Ecto neural progenitor cell (in vitro differentiated cells): ENCODE measurements around the gene CACNA1G.

Experiments used
- DNase-seq: peaks from one replicate; pipeline ENCODE4 v3.0.0-alpha.2; 2018; ENCODE audit warnings: low spot score

The CACNA1G gene

GRCh38 chr17:50675190-50675589 is 114.7 kb downstream of the CACNA1G start:
- DNase-seq, result no peak

DNA sequence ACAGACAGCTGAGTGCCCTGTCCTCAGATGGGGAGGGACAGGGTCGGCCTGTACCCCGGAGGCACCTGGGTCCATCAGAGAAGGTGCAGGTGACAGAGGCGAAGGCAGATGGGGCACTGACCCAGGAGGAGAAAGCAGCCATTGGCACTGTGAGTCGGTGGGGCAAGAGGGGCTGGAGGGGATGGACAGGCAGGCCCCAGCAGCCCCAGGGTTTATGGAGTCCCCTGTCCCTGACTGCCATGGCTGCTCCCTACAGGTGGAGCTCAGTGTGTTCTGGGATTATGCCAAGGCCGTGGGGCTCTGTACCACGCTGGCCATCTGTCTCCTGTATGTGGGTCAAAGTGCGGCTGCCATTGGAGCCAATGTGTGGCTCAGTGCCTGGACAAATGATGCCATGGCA is 115.1 kb downstream of the CACNA1G start:
- no peak for DNase-seq

DNA sequence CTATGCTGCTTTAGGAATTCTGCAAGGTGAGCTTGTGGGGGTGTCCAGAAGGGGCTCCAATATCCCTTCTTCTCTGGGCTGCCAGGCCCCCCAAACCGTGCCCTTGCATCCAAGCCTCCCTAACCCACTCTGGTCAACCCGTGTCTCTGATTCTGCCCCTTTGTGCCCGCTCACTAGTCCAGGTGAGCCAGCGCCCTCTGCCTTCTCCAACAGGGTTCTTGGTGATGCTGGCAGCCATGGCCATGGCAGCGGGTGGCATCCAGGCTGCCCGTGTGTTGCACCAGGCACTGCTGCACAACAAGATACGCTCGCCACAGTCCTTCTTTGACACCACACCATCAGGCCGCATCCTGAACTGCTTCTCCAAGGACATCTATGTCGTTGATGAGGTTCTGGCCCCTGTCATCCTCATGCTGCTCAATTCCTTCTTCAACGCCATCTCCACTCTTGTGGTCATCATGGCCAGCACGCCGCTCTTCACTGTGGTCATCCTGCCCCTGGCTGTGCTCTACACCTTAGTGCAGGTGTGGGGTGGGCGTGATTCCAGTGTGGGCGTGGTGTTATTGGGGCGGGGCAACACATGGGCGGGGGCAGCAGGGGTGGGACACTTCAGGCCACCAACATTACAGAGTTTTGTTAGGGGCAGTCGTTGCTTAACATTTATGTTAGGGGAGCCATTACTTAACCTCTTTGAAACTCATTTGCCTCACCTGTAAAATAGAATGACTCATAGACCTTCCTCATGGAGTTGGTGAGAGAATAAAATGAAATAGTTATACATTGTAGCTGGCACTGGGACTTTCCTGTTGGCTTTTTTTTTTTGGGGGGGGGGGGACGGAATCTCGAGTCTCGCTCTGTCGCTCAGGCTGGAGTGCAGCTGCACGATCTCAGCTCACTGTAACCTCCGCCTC is 115.8 kb downstream of the CACNA1G start:
- no peak for DNase-seq
